Endothelial cell of umbilical vein (primary cell): Measurements from ENCODE around the gene PXT1. TPM values are rescaled to one million over a fixed set of nuclear protein-coding genes. Genes with fewer than 3 reads are reported as not detected.

Experiments used
- BruUV-seq: library from RNA; stranded (reverse); fragments of 400-500 nt; replicated peaks from 2 replicates; lab custom pipeline; 2021; lab: Mats Ljungman, UMichigan
- CTCF ChIA-PET: fragments of 300-600, 350-600 bp; sonication (Branson Sonifier 250); formaldehyde crosslinking; loops from one replicate; lab custom pipeline; 2021; ENCODE audit warnings: antibody characterized with exemption, inconsistent platforms; lab: Charles Lee
- POLR2A ChIA-PET: fragments of 300-600, 350-600 bp; sonication (Branson Sonifier 250); formaldehyde crosslinking; loops from one replicate; lab custom pipeline; 2021; ENCODE audit warnings: antibody characterized with exemption, inconsistent platforms; lab: Charles Lee
- DNase-seq: peaks from one replicate; pipeline ENCODE4 v3.0.0-alpha.2; 2011; ENCODE audit warnings: low read depth, low spot score
- FAIRE-seq: peaks from 2 replicates; lab custom pipeline; 2011; peaks lifted over from hg19 to GRCh38; lab: Jason Lieb, UNC
- H2AFZ ChIP-seq: 2 replicates; pipeline ENCODE4 v1.6.0; 2012; ENCODE audit warnings: low read depth, low read length, control low read depth, inconsistent platforms
- H3K27ac ChIP-seq: 2 replicates; pipeline ENCODE4 v1.5.1; 2011; ENCODE audit warnings: low read depth, mild to moderate bottlenecking, control low read depth, low read length, moderate library complexity; ENCODE audit not compliant: insufficient read depth
- H3K27me3 ChIP-seq, 2 experiments: 2 replicates each; pipeline versions ENCODE4 v1.6.0 to v1.6.1; 2011; ENCODE audit warnings: low read length in 2 of 2, mixed read lengths in 1 of 2; ENCODE audit not compliant: control insufficient read depth in 2 of 2, insufficient read depth in 2 of 2
- H3K36me3 ChIP-seq, 2 experiments: 2 replicates in 1 of 2; 3 replicates in 1 of 2; pipeline ENCODE4 v1.5.1; 2011; ENCODE audit warnings: low read length in 2 of 2, mild to moderate bottlenecking in 1 of 2, moderate library complexity in 1 of 2; ENCODE audit not compliant: control insufficient read depth in 2 of 2, insufficient read depth in 2 of 2; ENCODE audit errors: extremely low read depth in 1 of 2
- H3K4me1 ChIP-seq: 3 replicates; pipeline ENCODE4 v1.5.1; 2011; ENCODE audit warnings: mild to moderate bottlenecking, low read length; ENCODE audit not compliant: control insufficient read depth, insufficient read depth; ENCODE audit errors: extremely low read depth
- H3K4me2 ChIP-seq: 2 replicates; pipeline ENCODE4 v1.6.1; 2011; ENCODE audit warnings: low read length, control low read depth, mixed read lengths; ENCODE audit not compliant: insufficient read depth
- H3K4me3 ChIP-seq, 3 experiments: fragments of 200-600 bp in 1 of 3; sonication (generic), shearing (Covaris generic) in 1 of 3; replicated peaks in 1 of 3; 2 replicates each; pipeline ENCODE4 v1.5.1; 2011 to 2016; ENCODE audit warnings: control low read depth in 3 of 3, low read length in 3 of 3, mild to moderate bottlenecking in 2 of 3, inconsistent platforms in 1 of 3, low read depth in 1 of 3, moderate library complexity in 1 of 3; ENCODE audit not compliant: insufficient read depth in 1 of 3
- H3K79me2 ChIP-seq: 2 replicates; pipeline ENCODE4 v1.6.0; 2012; ENCODE audit warnings: low read length, inconsistent platforms; ENCODE audit not compliant: control insufficient read depth, insufficient read depth
- H3K9ac ChIP-seq: replicated peaks from 2 replicates; pipeline ENCODE3; 2011; ENCODE audit warnings: low read length, control low read depth; ENCODE audit not compliant: insufficient read depth; ENCODE audit errors: extremely low read depth
- H3K9me1 ChIP-seq: replicated peaks from 3 replicates; pipeline ENCODE4 v1.6.0; 2011; ENCODE audit warnings: mild to moderate bottlenecking, low read length; ENCODE audit not compliant: control insufficient read depth, insufficient read depth; ENCODE audit errors: extremely low read depth
- H3K9me3 ChIP-seq: replicated peaks from 2 replicates; pipeline ENCODE4 v1.5.1; 2012; ENCODE audit warnings: low read length, inconsistent platforms; ENCODE audit not compliant: control insufficient read depth, insufficient read depth
- H4K20me1 ChIP-seq: replicated peaks from 2 replicates; pipeline ENCODE3; 2011; ENCODE audit warnings: mild to moderate bottlenecking, low read length; ENCODE audit not compliant: control insufficient read depth, insufficient read depth; ENCODE audit errors: extremely low read depth
- FOS ChIP-seq: IDR thresholded peaks from 2 replicates; pipeline ENCODE4 v1.6.1; 2011; ENCODE audit warnings: mild to moderate bottlenecking, low read length, moderate library complexity, borderline replicate concordance; ENCODE audit not compliant: insufficient read depth
- GATA2 ChIP-seq: IDR thresholded peaks from 2 replicates; pipeline ENCODE4 v1.7.0; 2011; ENCODE audit warnings: low read depth, mild to moderate bottlenecking, moderate library complexity, mixed read lengths, low read length; ENCODE audit not compliant: insufficient read length, insufficient read depth
- MYC ChIP-seq: IDR thresholded peaks from one replicate; pipeline ENCODE4 v1.6.1; 2011; ENCODE audit warnings: mild to moderate bottlenecking, low read depth, low read length
- POLR2A ChIP-seq: IDR thresholded peaks from 2 replicates; pipeline ENCODE4 v1.6.1; 2012; ENCODE audit warnings: low read depth, mild to moderate bottlenecking, control low read depth, low read length
- POLR2AphosphoS5 ChIP-seq: IDR thresholded peaks from 2 replicates; pipeline ENCODE4 v1.6.1; 2012; ENCODE audit warnings: low read depth, mild to moderate bottlenecking, control low read depth, low read length, moderate library complexity; ENCODE audit not compliant: insufficient read depth
- dilution Hi-C: fragments of 300-500 bp; cut with MboI; formaldehyde crosslinking; loops from one replicate; pipeline ENCODE4 v1.15.0; 2019; ENCODE audit warnings: low sequenced_read_pairs; ENCODE audit not compliant: extremely low pct_ligation_motif_present
- intact Hi-C: fragments of 100-400 bp; cut with micrococcal nuclease; formaldehyde crosslinking; loops from one replicate; pipeline ENCODE4 v1.10.0; 2022
- polyA plus RNA-seq, 4 experiments: library from polyadenylated mRNA; depleted of rRNA in 3 of 4; stranded (reverse) in 3 of 4; unstranded in 1 of 4; fragments of >200 nt; gene quantifications; 2 replicates each; pipeline versions ENCODE4 v1.2.1 to v1.2.3, GENCODE V29; 2011 to 2012; ENCODE audit warnings: missing spikeins in 1 of 4
- total RNA-seq: library from RNA; stranded (reverse); gene quantifications from 2 replicates; pipeline ENCODE4 v1.2.3, GENCODE V29; 2021
- TF ChIP-seq, protein P1 (sequence below): IDR thresholded peaks from 2 replicates; pipeline ENCODE4 v1.6.1; 2011; ENCODE audit not compliant: insufficient read depth, insufficient read length

The PXT1 gene
- total and polyA plus RNA-seq, 2 donors (not counting 3 experiments of a cell fraction or from before 2014, with no cell fraction given), result not detected

DNA sequence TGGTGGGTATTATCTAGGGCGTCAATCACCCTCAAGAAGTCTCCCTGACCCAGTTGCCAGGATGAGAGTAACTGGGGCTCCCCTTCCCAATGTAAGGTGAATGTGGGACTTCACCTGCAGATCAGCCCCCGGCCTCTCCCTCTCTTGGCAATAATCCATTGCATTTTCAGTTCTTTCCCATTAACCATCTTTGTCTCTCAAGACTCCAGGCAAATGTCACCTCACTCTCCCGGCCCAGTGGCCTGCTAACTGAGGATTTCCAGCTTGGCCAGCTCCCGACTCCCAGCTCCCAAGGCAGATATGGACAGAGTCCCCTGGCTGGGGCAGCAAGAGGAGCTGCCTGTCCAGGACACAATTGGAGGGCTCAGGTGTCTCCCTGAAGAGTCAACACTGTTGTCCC is 62.5 kb downstream of the PXT1 start:
- no peak overlapping the region for H3K27ac ChIP-seq
- intact Hi-C loops (no loop called here), dilution Hi-C loops (no loop called here)
- no peaks in the 10 kb centered on the region for H3K9me3 ChIP-seq
- TF ChIP-seq FOS, result no peak
- H3K79me2 ChIP-seq, result no peaks in the 10 kb centered on the region
- no TSS peak for BruUV-seq
- H3K27me3 ChIP-seq, result peaks cover 0 to 3% of the 10 kb centered on the region in 2 experiments
- ChIA-PET CTCF (interaction anchor here (0.8 to 1.9 kb wide), 3 partner anchors 19 to 78 kb away, joined by 3 to 5 read pairs (median 3); no protein-coding TSS in a partner anchor), POLR2A (no interaction called here)
- H2AFZ ChIP-seq, result no peak overlapping the region
- no peaks in the 10 kb centered on the region for H4K20me1 ChIP-seq
- DNase-seq, result no peak
- no peaks in the 10 kb centered on the region for H3K9me1 ChIP-seq
- FAIRE-seq, result no peak
- H3K4me1 ChIP-seq, result no peaks in the 10 kb centered on the region
- no peak overlapping the region for H3K4me3 ChIP-seq
- H3K36me3 ChIP-seq, result no peaks in the 10 kb centered on the region
- H3K9ac ChIP-seq, result no peak overlapping the region
- no peak overlapping the region for H3K4me2 ChIP-seq

DNA sequence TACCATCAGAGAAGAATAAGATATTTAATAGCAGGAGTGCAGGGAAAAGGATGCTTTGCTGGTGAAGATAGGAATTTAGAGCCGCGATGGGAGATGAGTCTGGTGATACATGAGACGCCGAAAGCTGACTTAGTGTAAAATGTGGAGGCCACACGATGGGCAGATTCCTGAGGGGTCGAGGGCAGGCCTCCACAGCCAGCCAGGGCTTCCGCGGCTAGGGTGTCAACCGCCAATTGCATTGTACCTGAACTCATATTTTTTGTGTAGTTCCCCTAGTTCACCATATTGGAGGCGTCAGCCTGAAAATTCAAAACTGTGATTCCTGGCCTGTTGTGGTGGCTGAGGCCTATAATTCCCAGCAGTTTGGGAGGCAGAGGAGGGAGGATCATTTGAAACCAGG is 63.7 kb downstream of the PXT1 start:
- H3K9me1 ChIP-seq, result no peaks in the 10 kb centered on the region
- H3K9ac ChIP-seq, result no peak overlapping the region
- no peaks in the 10 kb centered on the region for H3K79me2 ChIP-seq
- FAIRE-seq (no peak), DNase-seq (no peak)
- H3K4me1 ChIP-seq, result no peaks in the 10 kb centered on the region
- no peak for TF ChIP-seq POLR2AphosphoS5
- no peak for TF ChIP-seq GATA2
- TF ChIP-seq FOS, result no peak
- TF ChIP-seq POLR2A, result no peak
- TF ChIP-seq, protein P1, sequence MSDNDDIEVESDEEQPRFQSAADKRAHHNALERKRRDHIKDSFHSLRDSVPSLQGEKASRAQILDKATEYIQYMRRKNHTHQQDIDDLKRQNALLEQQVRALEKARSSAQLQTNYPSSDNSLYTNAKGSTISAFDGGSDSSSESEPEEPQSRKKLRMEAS, result no peak
- no peak for TF ChIP-seq MYC
- H3K4me2 ChIP-seq, result no peak overlapping the region
- no peaks in the 10 kb centered on the region for H3K36me3 ChIP-seq
- ChIA-PET CTCF (interaction anchor here (0.7 kb wide), 1 partner anchor 77 kb away, joined by 3 read pairs; no protein-coding TSS in a partner anchor), POLR2A (interaction anchor here (0.7 kb wide), 1 partner anchor 39 kb away, joined by 3 read pairs; no protein-coding TSS in a partner anchor)
- H4K20me1 ChIP-seq, result no peaks in the 10 kb centered on the region
- H3K27ac ChIP-seq, result no peak overlapping the region
- intact Hi-C loops, result no loop called here
- H3K27me3 ChIP-seq, result peaks cover 0 to 4% of the 10 kb centered on the region in 2 experiments
- BruUV-seq, result no TSS peak
- H2AFZ ChIP-seq, result no peak overlapping the region
- dilution Hi-C loops, result no loop called here
- H3K4me3 ChIP-seq, result no peak overlapping the region
- no peaks in the 10 kb centered on the region for H3K9me3 ChIP-seq
